T-helper 1 cell treated with Interleukin-12 subunit alpha and Interleukin-12 subunit beta and Interleukin-4 antibody, amounts not matched to agents 30 μg/mL and 1 μg/mL, for 36 hours (primary cell): ENCODE data around the gene LDLRAD1.

Experiments used
- H3K27ac Mint-ChIP-seq: one replicate; pipeline ENCODE4 v1.8.0; 2021; ENCODE audit warnings: mild to moderate bottlenecking, mixed read lengths
- H3K27me3 Mint-ChIP-seq: one replicate; pipeline ENCODE4 v1.8.0; 2021; ENCODE audit warnings: low read depth, mixed read lengths
- H3K36me3 Mint-ChIP-seq: one replicate; pipeline ENCODE4 v1.8.0; 2021; ENCODE audit warnings: low read depth, mixed read lengths
- H3K4me1 Mint-ChIP-seq: one replicate; pipeline ENCODE4 v1.8.0; 2021; ENCODE audit warnings: low read depth, mixed read lengths
- H3K4me3 Mint-ChIP-seq: one replicate; pipeline ENCODE4 v1.8.0; 2021; ENCODE audit warnings: mild to moderate bottlenecking, moderate library complexity, mixed read lengths
- H3K9me3 Mint-ChIP-seq: one replicate; pipeline ENCODE4 v1.8.0; 2021; ENCODE audit warnings: mixed read lengths

LDLRAD1 gene

GRCh38 chr1:53959664-53960250, 58.2 kb downstream of the LDLRAD1 start:
- H3K4me1 Mint-ChIP-seq = peaks cover 11% of the 10 kb centered on the region
- no peak overlapping the region for H3K27ac Mint-ChIP-seq
- H3K4me3 Mint-ChIP-seq = no peak overlapping the region
- H3K9me3 Mint-ChIP-seq = no peaks in the 10 kb centered on the region
- no peaks in the 10 kb centered on the region for H3K27me3 Mint-ChIP-seq
- peaks cover 13% of the 10 kb centered on the region for H3K36me3 Mint-ChIP-seq
